HG03060 (cell line): ENCODE data around the gene S100PBP.
"Not testable (repeated sequence)": the region's sequence is repeated elsewhere in the genome, so short reads cannot be mapped to it uniquely, and the experiment has no call there.

ENCODE experiments used
- ATAC-seq: cut with Tn5 transposase; IDR thresholded peaks from one replicate; pipeline ENCODE4 v1.9.1; 2021; ENCODE audit warnings: low read depth, moderate number of reproducible peaks; ENCODE audit not compliant: unreplicated experiment

Gene S100PBP

GRCh38 chr1:32897082-32898049 lies 79.9 kb downstream of the S100PBP start:
- no peak for ATAC-seq

DNA sequence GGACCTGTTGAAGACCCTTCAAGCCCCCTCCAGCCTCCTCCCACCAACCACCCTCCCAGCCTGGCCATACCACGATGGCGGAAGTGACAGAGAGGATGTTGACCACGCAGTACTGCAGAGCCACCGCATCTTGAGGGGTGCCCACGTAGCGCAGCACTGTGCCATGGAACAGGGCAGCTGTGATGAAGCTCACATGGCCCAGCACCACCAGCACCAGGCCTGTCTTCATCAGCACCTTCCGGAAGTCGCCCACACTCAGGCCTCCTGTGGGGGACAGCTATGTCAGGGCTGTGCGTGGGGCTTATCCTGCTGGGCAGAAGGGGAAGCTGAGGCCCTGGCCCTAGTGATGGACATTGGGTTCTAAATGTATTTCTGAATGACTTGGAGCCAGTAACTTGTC lies 80.6 kb downstream of the S100PBP start:
- no peak for ATAC-seq

GRCh38 chr1:32898958-32899357 lies 81.5 kb downstream of the S100PBP start:
- ATAC-seq, result no peak

GRCh38 chr1:32899586-32900296 lies 82.3 kb downstream of the S100PBP start:
- no peak for ATAC-seq

GRCh38 chr1:32900371-32900955 lies 83.0 kb downstream of the S100PBP start:
- ATAC-seq, result no peak

DNA sequence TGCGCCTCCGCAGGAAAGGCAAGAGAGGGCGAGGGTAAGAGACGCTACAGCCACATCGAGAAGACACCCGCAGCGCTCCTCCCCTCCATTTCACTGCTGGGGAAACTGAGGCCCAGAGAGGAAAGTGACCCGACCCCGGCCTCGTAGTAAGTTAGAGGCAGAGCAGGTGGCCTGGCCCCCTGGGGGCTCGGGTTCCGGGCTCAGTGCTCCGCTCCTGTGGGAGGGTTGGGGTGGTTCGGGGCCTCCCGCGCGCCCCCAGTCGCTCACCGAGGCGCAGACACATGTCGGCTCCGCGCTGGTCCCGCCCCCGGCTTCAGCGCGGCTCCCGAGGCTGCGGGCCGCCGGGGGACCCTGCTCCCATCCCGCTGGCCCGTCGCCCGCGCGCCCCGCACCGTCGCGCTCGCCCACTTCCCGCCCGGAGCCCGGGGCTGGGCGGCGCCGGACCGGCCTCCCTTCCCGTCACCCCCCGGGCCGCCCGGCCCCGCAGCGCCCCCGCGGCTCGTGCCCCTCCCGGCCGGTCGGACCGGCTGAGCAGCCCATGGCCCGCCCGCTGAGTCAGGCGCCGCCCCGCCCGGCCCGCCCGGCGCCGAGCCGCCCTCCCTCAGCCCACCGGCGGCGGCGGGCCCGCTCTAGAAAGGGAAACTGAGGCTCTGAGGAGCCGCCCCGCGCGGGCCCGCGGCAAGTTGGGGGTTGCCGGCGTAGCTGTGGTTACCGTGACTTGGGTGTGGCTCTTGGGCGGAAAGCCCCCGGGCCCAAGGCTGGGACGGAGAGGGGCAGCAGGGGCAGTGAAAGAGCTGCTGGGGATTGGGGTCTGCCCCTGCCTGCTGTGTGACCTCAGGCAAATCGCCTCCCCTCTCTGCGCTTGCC lies 83.7 kb downstream of the S100PBP start, which contains the start of gene TMEM54:
TMEM54 (minus strand) TSS at position 434 of the 867 bp plus-strand sequence; CDS start at position 283, 151 bp downstream.
- ATAC-seq, result no peak

DNA sequence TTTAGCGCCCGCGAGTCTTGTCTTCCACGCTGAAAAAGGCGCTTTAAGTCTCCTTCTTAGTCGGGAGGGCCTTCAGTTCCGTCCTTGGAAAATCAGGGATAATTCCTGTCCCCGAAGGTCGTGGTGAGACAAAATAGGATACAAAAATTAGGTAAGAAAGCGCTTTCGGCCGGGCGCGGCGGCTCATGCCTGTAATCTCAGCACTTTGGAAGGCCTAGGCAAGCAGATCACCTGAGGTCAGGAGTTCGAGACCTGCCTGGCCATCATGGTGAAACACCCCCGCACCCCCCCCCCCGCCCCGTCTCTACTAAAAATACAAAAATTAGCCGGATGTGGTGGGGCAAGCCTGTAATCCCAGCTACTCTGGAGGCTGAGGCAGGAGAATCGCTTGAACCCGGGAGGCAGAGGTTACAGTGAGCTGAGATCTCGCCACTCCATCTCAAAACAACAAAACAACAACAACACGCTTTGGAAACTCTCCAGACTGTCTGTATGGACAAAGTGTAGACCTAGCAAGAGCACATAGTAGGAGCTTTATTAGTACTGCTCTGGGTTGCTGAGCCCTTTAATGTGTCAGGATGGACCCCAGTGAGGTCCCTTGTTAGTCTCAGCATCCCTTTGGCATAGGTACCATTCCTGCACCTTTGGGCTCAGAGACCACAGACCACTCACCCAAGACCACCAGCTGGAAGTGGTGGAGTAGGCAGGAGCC lies 84.5 kb downstream of the S100PBP start:
- no peak for ATAC-seq

DNA sequence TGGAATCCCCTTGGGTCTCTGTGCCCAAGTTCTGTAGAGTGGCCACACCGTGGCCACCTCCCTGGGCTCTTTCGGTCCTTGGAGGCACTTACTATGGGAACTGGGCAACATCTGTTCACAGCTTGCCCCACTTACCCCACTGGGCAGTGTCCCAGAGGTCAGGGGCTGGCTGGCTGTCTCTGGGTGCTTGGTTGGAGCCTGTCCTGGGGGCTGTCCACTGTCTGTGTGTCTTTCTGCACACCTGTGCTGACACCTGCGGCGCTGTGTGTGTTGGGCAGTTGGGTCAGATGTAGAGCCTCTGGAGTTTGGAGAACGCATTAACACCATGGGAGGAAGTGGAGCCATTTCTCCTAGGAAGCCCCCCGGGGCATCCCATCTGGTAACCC lies 85.1 kb downstream of the S100PBP start:
- no peak for ATAC-seq

- no peak for ATAC-seq
These were observed 86.7 kb downstream of the S100PBP start for GRCh38 chr1:32903991-32904785.

GRCh38 chr1:32904797-32905196 lies 87.3 kb downstream of the S100PBP start:
- no peak for ATAC-seq

DNA sequence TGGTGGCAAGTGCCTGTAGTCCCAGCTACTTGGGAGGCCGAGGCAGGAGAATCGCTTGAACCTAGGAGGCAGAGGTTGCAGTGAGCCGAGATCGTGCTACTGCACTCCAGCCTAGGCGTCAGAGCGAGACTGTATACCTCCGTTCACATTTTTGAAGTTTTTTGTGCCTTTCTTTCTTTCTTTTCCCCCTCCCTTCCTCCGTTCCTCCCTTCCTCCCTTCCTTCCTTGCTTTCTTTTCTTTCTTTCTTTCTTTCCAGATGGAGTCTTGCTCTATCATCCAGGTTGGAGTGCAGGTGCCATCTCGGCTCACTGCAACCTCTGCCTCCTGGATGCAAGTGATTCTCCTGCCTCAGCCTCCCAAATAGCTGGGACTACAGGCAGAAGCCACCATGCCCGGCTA lies 88.1 kb downstream of the S100PBP start:
- ATAC-seq, result not testable (repeated sequence)

DNA sequence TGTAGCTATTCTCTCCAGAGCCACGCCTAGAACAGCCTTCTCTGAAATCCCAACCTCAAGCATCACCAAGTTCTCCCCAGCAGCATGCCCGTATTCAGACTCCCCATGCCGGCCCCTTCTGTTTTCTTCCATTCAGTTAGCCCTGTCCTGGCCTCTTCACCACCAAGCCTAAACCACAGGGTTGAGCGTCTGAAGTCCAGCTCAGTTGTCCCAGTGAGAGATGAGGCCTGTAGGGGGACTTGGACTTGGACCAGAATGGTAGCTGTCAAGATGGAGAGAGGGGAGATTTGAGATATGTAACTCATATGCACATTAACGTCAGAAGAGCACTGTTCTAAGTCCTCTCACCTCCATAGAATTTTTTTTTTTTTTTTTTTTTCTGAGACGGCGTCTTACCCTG lies 89.2 kb downstream of the S100PBP start:
- no peak for ATAC-seq

- no peak for ATAC-seq
These were observed 90.0 kb downstream of the S100PBP start for GRCh38 chr1:32907435-32907834.
